ENCODE results near the gene GAD2. TPM values are rescaled to one million over a fixed set of nuclear protein-coding genes. Genes with fewer than 3 reads are reported as not detected.

The GAD2 gene
- total and polyA plus RNA-seq, 4 donors, result not detected

GRCh38 chr10:26198119-26198518 lies 18.5 kb upstream of the GAD2 start:
- WGBS, 2 donors, result 91 to 93% methylated on average over 9 of the region's 9 CpGs
- no peak for TF ChIP-seq CTCF (IDR thresholded peaks at IDR 0.05; ENCODE audit: control extremely low read depth, extremely low read depth)
- no peak overlapping the region for H3K27ac ChIP-seq (ENCODE audit: low read depth in 1 of 2, low read length in 1 of 2)
- DNase-seq (no peak), ATAC-seq (ENCODE audit: insufficient read depth, low FRiP score) (no peak)
- no peaks in the 10 kb centered on the region for H3K9me3 ChIP-seq (ENCODE audit: control insufficient read depth in 4 of 4, insufficient read depth in 3 of 4, low read length in 3 of 4)
- no peaks in the 10 kb centered on the region for H3K27me3 ChIP-seq (ENCODE audit: control insufficient read depth in 3 of 3, insufficient read depth in 3 of 3, low read length in 2 of 3)
- no peaks in the 10 kb centered on the region for H3K4me1 ChIP-seq (ENCODE audit: control insufficient read depth in 5 of 5, insufficient read depth in 5 of 5, low read length in 5 of 5)
- H3K4me3 ChIP-seq, result no peak overlapping the region
- no peak overlapping the region for H3K9ac ChIP-seq (ENCODE audit: insufficient read depth in 1 of 2, low read length in 2 of 2)
- H3K36me3 ChIP-seq (ENCODE audit: control insufficient read depth in 4 of 4, insufficient read depth in 4 of 4, low read length in 4 of 4), result no peaks in the 10 kb centered on the region

GRCh38 chr10:26199841-26200240 lies 16.7 kb upstream of the GAD2 start:
- Histone ChIP-seq H3K27ac (ENCODE audit: low read depth in 1 of 2, low read length in 1 of 2) (no peak overlapping the region), H3K9me3 (ENCODE audit: control insufficient read depth in 4 of 4, insufficient read depth in 3 of 4, low read length in 3 of 4) (no peaks in the 10 kb centered on the region), H3K27me3 (ENCODE audit: control insufficient read depth in 3 of 3, insufficient read depth in 3 of 3, low read length in 2 of 3) (no peaks in the 10 kb centered on the region), H3K9ac (ENCODE audit: insufficient read depth in 1 of 2, low read length in 2 of 2) (no peak overlapping the region), H3K36me3 (ENCODE audit: control insufficient read depth in 4 of 4, insufficient read depth in 4 of 4, low read length in 4 of 4) (no peaks in the 10 kb centered on the region), H3K4me3 (no peak overlapping the region), H3K4me1 (ENCODE audit: control insufficient read depth in 5 of 5, insufficient read depth in 5 of 5, low read length in 5 of 5) (no peaks in the 10 kb centered on the region)
- WGBS, 2 donors, result 33 to 40% methylated on average over 4 of the region's 4 CpGs
- DNase-seq (no peak), ATAC-seq (ENCODE audit: insufficient read depth, low FRiP score) (no peak)
- no peak for TF ChIP-seq CTCF (IDR thresholded peaks at IDR 0.05; ENCODE audit: control extremely low read depth, extremely low read depth)

- Histone ChIP-seq H3K9ac (ENCODE audit: insufficient read depth in 1 of 2, low read length in 2 of 2) (no peak overlapping the region), H3K4me1 (ENCODE audit: control insufficient read depth in 5 of 5, insufficient read depth in 5 of 5, low read length in 5 of 5) (no peaks in the 10 kb centered on the region), H3K27ac (ENCODE audit: low read depth in 1 of 2, low read length in 1 of 2) (no peak overlapping the region), H3K4me3 (no peak overlapping the region), H3K27me3 (ENCODE audit: control insufficient read depth in 3 of 3, insufficient read depth in 3 of 3, low read length in 2 of 3) (peaks cover 0 to 14% (median under 1%) of the 10 kb centered on the region in 3 donors), H3K36me3 (ENCODE audit: control insufficient read depth in 4 of 4, insufficient read depth in 4 of 4, low read length in 4 of 4) (no peaks in the 10 kb centered on the region), H3K9me3 (ENCODE audit: control insufficient read depth in 4 of 4, insufficient read depth in 3 of 4, low read length in 3 of 4) (peaks cover 0 to 4% (median 0%) of the 10 kb centered on the region in 4 donors)
- WGBS, 2 donors, result 58 to 71% methylated on average over 2 of the region's 2 CpGs
- TF ChIP-seq CTCF (IDR thresholded peaks at IDR 0.05; ENCODE audit: control extremely low read depth, extremely low read depth), result no peak
- ATAC-seq (ENCODE audit: insufficient read depth, low FRiP score), result no peak
- no peak for DNase-seq
These were observed 11.4 kb upstream of the GAD2 start for GRCh38 chr10:26205223-26205622.

GRCh38 chr10:26211781-26212444 lies 4.7 kb upstream of the GAD2 start:
- H3K36me3 ChIP-seq (ENCODE audit: control insufficient read depth in 4 of 4, insufficient read depth in 4 of 4, low read length in 4 of 4), result no peaks in the 10 kb centered on the region
- DNase-seq (no peak), ATAC-seq (ENCODE audit: insufficient read depth, low FRiP score) (no peak)
- no peak overlapping the region for H3K4me3 ChIP-seq
- H3K9ac ChIP-seq (ENCODE audit: insufficient read depth in 1 of 2, low read length in 2 of 2), result no peak overlapping the region
- H3K27ac ChIP-seq (ENCODE audit: low read depth in 1 of 2, low read length in 1 of 2), result no peak overlapping the region
- H3K9me3 ChIP-seq (ENCODE audit: control insufficient read depth in 4 of 4, insufficient read depth in 3 of 4, low read length in 3 of 4), result peaks cover 0 to 7% (median 2%) of the 10 kb centered on the region in 4 donors
- TF ChIP-seq CTCF (IDR thresholded peaks at IDR 0.05; ENCODE audit: control extremely low read depth, extremely low read depth), result no peak
- H3K4me1 ChIP-seq (ENCODE audit: control insufficient read depth in 5 of 5, insufficient read depth in 5 of 5, low read length in 5 of 5), result peaks cover 0 to 8% (median 0%) of the 10 kb centered on the region in 5 donors
- peaks cover 13 to 80% (median 58%) of the 10 kb centered on the region in 3 donors for H3K27me3 ChIP-seq (ENCODE audit: control insufficient read depth in 3 of 3, insufficient read depth in 3 of 3, low read length in 2 of 3)
- WGBS, 2 donors, result 7 to 8% methylated on average over 33 to 37 of the region's 37 CpGs

All from lung (tissue), 12 donors.